HG02852 (cell line): Measurements from ENCODE around the gene DNAJC7.
A peak's percentile ranks its signal among the peaks of the same experiment; 100 is the strongest.
"Not testable (repeated sequence)": the region's sequence is repeated elsewhere in the genome, so short reads cannot be mapped to it uniquely, and the experiment has no call there.

Source experiments
- ATAC-seq: cut with Tn5 transposase; IDR thresholded peaks from one replicate; pipeline ENCODE4 v1.9.1; 2021; ENCODE audit warnings: mild to moderate bottlenecking, moderate library complexity; ENCODE audit not compliant: unreplicated experiment

The DNAJC7 gene

GRCh38 chr17:41957869-41958439 is 59.3 kb downstream of the DNAJC7 start:
- no peak for ATAC-seq

DNA sequence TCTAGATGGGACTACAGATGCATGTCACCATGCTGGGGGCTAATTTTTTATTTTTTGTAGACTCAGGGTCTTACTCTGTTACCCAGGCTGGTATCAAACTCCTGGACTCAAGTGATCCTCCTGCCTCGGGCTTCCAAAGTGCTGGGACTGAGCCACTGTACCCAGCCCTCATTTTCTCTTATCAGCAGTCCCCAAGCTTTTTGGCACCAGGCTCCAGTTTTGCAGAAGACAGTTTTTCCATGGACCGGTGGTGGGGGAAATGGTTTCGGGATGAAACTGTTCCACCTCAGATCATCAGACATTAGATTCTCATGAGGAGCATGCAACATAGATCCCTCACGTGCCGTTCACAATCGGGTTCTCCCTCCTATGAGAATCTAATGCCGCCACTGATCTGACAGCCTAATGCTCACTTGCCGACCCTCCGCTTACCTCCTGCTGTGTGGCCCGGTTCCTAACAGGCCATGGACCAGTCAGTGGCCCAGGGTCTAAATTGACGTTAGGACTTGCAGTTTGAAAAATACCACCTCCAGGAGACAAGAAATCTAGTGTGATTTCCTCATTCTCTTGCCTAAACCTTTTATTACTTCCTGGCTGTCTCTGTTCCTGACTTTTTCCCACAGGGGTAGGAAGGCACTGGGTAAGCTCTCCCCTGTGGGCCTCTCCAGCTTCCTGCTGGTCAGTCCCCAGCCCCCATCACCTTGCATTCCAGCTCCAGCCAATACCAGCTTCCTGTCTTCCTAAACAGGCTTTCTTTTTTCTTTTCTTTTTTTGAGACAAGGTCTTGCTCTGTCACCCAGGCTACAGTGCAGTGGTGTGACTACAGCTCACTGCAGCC is 60.0 kb downstream of the DNAJC7 start:
- no peak for ATAC-seq

GRCh38 chr17:41956522-41956921 is 60.7 kb downstream of the DNAJC7 start:
- ATAC-seq: no peak

- no peak for ATAC-seq
Measured at GRCh38 chr17:41948762-41949460, 68.3 kb downstream of the DNAJC7 start.

- no peak for ATAC-seq
Measured at GRCh38 chr17:41944943-41945342, 72.3 kb downstream of the DNAJC7 start.

GRCh38 chr17:41943492-41943891 is 73.7 kb downstream of the DNAJC7 start:
- no peak for ATAC-seq

DNA sequence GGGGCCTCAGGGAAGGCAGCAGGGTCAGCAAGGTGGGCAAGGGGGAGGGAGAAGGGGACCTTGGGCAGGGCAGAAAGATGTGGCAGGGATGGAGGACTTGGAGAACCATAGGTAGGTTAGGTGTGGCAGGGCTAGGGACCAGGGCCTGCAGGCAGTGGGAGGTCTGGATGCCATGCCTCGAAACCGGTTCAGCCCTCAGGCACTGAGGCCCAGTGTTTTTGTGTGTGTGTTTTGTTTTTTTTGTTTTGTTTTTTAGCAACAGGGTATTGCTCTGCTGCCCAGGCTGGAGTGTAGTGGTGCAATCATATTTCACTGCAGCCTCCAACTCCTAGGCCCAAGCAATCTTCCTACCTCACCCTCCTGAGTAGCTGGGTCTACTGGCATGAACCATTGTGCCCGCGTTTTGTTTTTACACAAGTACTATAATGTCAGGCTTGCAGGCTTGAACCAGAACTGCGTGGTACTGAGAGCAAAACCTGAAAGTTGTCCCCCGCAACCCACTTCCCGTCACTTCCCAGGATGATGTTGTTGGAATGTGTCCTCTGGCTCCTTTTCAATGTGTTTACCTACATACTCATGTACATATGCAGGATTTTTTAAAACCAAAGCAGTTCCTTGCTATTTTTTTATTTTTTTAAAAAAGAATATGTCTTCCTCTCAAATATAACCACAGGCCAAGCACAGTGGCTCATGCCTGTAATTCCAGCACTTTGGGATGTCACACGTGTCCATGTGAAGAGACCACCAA is 74.4 kb downstream of the DNAJC7 start:
- no peak for ATAC-seq

DNA sequence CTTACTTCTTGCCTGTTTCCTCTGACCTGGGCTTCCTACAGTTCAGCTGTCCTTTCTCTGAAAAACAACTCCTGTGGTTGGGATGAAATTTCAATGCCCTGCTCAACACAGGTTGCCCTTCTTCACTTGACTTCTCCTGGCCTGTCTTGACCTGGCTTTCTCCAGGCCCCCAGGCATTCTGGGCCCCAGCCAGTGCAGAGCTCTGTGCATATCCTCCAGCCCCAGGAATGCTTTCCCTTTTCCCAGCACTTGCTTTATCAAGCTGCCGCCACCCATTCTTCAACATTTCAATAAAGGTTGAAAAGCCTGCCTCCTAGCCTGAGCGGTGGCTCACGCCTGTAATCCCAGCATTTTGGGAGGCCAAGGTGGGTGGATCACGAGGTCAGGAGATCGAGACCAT is 76.1 kb downstream of the DNAJC7 start:
- ATAC-seq: no peak

DNA sequence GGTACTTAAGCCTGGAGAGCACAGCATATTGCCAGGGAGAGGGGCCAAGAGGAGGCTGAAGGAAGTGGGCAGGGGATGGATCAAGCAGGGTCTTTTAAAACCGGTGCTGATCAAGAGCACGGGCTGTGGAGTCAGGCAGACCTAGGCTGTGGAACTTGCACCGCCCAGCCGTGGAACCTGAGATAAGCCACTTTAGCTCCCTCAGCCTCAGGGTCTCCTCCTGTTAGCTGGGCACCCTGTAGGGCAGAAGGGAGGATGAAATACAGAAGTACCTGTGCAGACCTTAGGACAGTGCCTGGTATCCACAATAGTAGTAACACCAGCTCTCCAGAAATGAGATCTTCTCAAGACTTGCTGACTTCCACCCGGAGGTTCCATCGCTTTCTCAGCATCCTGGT is 77.5 kb downstream of the DNAJC7 start:
- ATAC-seq: no peak

DNA sequence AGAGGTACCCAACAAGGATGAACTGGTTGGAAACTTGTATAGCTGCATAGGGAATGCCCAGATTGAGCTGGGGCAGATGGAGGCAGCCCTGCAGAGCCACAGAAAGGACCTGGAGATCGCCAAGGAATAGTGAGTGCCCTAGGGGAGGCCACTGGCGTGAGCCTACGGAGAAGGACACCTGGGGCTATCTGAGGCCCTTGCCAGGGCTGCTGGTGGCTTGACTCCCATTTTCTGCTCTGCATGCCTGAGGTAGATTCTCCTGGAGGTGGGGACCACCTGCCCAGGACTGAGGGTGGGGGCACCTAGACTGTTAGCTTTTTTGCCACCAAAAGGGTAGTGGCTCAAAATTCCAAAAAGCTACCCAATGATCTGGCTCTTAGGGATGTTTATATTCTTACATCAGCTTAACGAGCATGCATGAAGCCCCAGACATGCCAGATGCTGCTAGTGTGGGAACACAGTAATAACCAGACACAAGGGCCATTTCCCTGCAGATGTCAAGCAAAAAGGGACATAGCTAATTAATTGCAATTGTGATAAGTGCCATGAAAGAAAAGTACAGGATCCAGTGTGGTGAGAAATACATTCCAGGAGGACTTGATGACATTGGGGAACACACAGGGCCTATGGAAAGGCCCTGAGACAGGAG is 78.1 kb downstream of the DNAJC7 start:
- no peak for ATAC-seq

DNA sequence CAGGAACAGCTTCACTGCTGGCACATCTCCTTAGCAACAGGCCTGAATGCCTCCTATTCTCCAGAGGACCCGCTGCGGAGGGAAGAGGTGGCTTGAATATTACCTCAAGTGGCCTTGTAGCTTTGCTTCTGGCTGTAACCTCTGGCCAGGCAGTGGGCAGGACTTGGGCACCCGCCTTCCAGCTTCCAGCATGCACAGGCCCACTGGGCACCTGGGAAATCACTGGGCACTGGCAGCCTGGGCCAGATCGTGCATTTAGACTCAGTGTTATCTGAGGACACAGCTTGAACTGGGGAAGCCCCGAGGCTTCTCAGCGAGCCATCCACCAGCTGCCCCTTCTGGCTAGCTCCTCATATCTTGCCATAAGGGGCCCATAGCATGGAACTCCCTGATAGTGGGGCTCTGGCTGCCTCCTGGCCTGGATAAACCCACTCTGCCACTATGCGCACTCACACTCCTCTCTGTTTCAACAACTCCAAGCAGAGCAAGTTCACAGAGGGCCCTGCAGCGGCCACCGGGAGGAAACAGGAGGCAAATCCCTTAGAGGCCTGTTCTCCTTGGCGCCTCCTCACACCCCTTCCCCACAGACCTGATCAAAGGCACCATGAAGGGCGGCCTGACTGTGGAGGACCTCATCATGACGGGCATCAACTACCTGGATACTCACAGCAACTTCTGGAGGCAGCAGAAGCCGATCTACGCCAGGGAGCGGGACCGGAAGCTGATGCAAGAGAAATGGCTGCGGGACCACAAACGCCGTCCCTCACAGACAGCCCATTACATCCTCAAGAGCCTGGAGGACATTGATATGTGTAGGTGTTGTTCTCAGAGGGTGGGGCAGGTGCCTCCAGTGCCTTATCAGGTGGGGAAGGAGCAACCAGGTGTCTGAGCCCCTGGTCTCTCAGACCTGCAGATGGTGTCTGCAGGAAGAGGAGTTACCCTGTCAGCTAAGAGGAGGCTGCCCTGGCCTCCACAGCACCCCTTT is 79.0 kb downstream of the DNAJC7 start:
- ATAC-seq: no peak

- no peak for ATAC-seq
Measured at GRCh38 chr17:41935641-41936040, 81.6 kb downstream of the DNAJC7 start.

DNA sequence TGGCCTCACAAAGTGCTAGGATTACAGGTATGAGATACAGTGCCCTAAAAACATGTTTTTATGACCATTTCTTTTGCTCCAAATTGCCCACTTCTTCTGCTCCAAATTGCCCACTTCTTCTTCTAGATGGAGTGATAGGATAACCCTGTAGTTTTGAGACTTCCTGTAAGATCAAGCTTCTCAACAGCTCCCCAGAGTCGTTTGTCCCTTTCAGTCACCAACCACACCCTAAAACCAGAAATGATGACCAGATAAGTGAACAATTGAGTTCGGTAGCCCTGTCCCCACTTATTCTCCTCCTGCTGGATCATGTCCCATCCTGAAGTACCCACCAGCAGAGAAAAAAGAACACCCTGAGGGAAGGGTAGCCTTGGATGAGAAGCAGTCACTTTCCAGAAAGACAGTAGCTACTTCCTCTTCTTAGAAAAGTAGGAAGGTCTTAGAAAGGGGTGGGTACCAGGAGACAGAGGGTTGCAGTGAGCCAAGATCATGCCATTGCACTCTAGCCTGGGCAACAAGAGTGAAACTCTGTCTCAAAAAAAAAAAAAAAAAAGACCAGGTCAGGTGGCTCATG is 84.3 kb downstream of the DNAJC7 start:
- ATAC-seq: no peak

- not testable (repeated sequence) for ATAC-seq
Measured at GRCh38 chr17:41931715-41932114, 85.5 kb downstream of the DNAJC7 start.

DNA sequence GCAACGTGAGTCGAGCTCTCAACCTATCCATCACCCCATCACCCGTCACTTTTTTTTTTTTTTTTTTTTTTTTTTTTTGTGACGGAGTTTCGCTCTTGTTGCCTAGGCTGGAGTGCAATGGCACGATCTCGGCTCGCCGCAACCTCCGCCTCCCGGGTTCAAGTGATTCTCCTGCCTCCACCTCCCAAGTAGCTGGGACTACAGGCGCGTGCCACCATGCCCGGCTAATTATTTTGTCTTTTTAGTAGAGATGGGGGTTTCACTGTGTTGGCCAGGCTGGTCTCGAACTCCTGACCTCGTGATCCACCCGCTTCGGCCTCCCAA is 86.4 kb downstream of the DNAJC7 start:
- ATAC-seq: peak; percentile 10

DNA sequence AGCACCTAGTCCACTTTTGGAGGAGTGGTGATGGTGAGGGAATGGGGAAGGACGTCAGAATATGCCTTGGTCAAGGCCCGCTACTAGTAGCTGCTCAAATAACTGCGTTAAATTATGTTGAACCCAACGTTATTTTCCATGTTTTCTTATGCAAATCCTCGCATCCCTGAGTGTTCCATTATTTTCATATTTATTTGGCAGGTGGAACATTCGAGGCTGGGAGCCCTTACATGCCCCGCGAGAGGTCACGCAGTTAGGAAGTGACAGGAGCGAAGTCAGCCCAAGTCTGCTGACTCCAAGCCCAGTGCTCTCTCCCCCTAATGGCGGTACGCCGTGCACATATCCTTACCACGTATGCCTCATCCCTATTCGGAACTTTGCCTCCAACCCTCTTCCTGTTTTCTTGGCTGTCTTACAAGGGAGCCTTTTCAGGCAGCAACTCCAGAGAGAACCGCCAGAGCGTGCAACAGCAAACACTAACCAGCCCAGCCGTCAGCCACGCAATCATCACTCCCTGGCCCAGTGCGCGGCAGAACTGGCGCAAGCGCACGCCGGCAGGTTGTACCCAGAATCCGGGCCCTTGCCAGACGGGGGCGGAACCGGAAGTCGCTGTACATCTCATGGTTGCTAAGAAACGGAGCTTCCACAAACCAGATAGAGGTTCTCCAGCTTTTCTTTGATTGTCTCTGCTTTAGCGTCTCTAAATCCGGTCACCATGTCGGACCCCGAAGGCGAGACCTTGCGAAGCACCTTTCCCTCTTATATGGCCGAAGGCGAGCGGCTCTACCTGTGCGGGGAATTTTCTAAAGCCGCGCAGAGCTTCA is 87.0 kb downstream of the DNAJC7 start, which contains the start of gene ODAD4:
TSS of gene ODAD4 (plus strand) at position 609 of the 824 bp plus-strand sequence. CDS start at position 716, 107 bp downstream.
- peak; percentile 93 for ATAC-seq

GRCh38 chr17:41928693-41929251 is 88.5 kb downstream of the DNAJC7 start:
- no peak for ATAC-seq
